ENCODE measurements around the gene IL21R.

IL21R gene

DNA sequence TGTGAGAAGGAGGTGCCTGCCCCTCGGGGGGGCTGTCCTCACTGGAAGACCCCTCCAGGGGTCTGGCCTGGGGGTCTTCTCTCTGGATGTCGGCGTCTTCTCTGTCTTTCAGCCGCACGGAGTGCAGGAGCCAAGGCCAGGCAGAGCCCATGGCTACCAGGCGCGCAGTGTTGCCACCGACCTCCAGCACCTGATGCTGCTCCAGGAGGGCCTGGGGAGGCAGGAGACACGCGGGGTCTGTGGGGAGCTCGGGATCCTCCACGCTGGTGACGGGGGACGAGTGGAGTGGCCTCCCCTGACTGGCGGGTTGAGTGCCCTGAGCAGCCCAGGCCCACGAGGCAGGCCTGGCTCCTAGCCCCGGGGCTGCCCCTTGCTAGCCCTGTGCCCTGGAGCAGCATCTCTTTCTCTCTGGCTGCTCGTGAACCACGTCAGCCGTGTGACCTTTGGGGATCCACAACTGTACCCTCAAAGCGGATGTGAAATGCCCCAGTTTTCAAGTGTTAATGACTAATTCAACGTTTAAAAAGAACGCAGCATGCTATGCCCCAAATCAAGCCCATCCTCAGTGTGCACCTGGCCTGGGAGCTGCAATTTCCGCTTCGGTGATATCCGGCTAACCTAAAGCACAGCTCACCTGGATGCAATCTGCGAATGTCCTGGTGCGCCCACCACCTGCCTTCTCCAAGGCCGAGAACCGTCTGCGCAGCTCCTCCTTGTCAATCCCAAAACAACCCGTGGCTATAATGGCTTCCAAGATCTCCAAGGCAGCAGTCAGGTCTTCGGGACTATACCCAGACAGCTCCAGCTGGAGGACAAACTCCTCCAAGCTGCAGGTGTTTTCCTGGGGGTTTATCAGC is 62.9 kb downstream of the IL21R start:
- no peak for FAIRE-seq

GRCh38 chr16:27465483-27465879 is 63.5 kb downstream of the IL21R start:
- no peak for FAIRE-seq

GRCh38 chr16:27468941-27469531 is 67.1 kb downstream of the IL21R start:
- FAIRE-seq: no peak

DNA sequence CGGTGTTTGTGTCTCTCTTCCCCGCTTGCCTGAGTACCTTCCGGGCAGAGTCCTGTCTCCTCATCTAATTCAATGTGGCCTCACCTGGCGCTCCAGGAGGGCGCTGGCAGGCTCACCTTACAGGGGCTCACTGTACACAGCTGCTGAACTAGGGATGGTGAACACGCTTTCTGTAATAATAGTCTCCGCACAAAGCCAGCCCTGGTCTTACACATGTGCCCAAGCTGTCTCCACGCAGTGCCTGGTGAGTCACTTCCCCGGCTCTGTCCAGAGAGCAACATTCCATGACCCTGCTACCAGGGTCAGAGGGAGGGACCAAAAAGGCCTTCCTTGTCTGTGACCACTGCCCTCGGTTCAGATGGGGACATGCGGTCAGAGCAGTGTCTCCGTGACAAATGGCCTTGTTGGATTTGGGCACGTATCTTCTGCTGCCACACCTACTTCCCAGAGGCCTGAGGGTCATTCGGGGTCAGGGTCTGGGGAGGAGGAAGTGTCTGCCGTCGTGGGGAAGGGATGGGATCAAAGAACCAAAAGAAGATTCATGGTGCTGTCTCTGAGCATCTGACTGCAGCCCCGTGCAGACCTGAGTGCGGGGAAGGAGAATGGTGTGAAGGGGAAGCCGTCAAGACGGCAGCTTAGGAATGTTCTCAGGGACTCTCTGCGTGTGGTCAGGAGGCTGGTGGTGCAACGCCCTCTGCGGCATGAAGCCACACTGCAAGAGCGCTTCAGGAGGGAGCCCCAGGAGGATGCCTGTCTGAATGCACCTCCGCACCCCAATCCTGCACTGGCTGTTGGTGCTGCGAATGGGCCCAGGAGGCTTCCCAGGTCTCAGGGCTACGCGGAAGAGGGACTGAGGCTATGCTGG is 68.8 kb downstream of the IL21R start:
- FAIRE-seq: no peak

- no peak for FAIRE-seq
These were observed 69.7 kb downstream of the IL21R start for GRCh38 chr16:27471661-27472060.

- FAIRE-seq: no peak
These were observed 70.4 kb downstream of the IL21R start for GRCh38 chr16:27472091-27473020.

DNA sequence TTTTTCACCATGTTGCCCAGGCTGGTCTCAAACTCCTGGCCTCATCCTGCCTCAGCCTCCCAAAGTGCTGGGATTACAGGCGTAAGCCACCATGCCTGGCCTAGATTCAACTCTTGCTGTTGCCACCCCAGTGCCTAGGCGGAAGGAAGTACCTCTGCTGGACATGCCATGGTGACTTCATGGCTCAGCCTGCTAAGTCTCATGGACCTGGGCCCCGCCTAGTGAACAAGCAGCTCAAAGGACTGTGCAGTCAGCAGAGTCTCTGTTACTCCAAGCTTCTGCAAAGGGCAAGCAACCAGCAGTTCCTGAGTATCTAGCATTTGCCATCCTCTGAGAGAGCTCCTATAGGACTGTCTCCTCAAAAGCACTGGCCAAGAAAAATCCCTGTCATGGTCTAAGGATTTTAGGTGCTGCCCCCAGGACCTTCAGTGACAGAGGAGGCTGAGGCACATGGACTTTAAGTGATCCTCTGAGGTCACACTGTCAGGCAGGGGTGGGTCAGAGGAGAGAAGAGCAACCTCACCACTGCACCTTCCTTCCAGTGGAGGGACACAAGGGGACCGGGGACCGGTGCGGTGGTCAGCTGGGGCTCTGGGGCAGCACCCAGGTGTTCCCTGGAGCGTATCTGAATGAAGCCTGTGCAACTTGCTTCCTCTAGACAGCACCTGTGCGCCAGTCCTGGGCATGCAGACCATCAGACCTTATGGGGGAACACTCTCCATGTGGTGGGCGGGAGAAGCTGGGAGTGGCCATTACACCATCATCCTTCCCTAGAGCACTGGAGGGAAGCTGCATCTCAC is 71.3 kb downstream of the IL21R start:
- no peak for FAIRE-seq

DNA sequence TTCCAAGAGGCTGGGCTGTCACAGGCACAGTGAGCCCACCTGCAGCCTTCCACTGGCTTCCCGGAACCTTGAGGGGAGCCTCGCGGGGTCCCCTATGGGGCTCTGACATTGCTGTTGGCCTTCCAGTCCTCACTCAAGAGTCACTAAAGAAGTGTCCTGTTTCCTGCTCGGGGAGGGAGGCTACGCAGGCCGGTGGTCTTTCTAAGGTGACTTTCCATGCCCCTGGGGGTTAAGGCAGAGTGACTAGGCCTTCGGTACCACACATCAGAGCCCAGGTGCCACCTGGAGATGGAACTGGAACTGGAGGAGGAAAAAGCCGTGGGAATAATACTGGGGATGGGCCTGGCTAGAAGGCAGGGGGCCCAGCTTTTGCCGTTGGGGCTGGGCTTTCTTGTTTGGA is 72.1 kb downstream of the IL21R start:
- FAIRE-seq: no peak

GRCh38 chr16:27474921-27475320 is 72.9 kb downstream of the IL21R start:
- FAIRE-seq: no peak

DNA sequence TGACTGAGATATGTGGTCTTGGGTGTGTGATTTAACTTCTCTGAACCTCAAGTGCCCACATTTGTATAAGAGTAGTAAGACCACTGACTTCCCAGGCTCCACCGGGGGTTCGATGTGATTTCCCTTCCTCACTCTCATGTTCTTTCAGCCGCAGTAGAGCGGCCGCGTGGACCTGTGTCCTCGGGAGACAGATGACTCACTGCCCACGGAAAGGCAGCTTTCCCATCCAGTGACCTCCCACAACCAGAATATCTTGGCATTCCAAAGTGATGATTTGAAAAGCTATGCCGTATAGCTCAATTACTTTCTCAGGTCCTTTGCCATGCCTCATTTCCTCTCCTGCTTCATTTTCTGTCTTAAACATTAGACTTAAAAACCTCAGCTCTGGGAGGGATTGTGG is 73.6 kb downstream of the IL21R start:
- no peak for FAIRE-seq

- no peak for FAIRE-seq
These were observed 74.3 kb downstream of the IL21R start for GRCh38 chr16:27476240-27476639.

DNA sequence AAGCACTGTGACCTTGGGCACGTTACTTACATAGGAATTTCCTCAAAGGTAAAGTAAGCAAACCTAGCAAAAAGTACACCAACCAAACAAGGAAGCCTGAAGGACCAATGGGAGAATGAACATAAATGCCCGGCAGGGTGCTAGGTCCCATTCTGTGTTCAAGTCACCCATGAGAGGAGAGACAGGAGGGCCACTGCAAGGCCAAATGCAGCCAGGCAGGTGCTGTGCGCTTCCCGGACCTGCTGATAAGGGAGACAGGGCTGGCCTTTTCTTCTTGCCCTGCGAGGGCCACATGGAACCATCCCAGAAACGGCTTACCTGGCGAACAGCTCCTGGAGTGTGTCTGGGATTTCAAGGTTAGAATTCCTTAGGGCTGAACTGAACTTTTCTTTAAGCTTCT is 78.8 kb downstream of the IL21R start:
- FAIRE-seq: no peak

DNA sequence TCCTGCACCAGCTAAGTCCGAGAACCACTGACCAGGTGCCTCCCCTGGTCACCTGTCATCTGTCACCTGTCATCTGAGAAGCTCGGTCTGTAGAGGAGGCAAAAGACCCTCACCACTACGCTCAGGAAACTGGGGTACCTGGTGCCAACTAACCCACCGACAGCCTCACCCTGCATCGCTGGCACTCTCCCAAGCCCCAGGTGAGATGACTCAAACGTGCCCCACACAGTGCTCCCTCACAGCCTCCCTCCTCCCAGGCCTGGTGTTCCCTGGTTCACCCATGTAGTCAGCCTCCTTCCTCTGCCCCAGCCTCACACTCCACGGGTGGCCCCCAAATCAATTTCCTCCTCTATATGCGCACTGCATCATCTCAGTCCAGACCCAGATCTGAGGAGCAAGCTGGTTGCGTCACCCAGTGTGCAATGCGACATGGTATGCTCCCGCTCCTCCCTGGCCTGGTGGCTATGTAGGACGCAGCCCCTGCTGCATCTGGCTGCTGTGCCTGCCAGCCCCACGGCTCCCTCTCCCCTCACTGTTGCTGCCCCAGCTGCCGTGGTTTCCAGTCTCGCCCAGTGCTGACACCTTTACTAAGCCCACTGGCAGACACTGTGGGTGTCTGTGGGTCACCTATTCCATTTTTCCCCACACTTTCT is 79.4 kb downstream of the IL21R start:
- no peak for FAIRE-seq

DNA sequence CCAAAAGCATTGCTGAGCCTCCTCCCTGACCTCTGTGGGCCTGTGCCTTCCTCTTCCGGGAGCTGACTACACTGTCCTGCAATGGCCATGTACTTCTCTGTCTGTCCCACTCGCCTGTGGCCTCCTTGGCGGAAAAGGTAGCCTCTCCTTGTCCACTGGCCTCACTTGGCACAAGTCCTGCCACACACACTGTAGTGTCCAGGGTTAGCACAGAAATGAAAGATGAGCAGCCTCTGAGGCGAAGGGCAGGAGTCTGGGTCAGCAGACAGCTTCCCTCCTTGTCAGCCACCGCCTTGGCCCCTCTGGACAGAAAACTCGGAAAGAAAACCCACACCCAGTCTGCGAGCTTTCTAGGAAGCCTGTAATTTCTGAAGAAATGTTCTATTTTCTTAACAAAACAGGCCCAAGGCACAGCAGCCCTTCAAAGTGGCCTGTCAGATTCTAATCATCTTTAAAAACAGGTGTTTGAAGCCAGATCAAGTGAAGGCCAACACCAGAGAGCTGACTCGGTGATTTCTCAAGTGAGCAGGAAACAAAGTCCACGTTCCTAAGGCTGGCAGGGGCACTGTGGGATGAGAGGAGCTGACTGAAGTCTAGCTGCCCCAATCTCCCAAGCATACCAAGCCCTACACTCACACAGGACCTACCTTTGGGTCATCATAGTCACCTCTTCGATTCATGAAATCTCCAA is 80.6 kb downstream of the IL21R start:
- no peak for FAIRE-seq

GRCh38 chr16:27483088-27483437 is 81.1 kb downstream of the IL21R start:
- FAIRE-seq: no peak

DNA sequence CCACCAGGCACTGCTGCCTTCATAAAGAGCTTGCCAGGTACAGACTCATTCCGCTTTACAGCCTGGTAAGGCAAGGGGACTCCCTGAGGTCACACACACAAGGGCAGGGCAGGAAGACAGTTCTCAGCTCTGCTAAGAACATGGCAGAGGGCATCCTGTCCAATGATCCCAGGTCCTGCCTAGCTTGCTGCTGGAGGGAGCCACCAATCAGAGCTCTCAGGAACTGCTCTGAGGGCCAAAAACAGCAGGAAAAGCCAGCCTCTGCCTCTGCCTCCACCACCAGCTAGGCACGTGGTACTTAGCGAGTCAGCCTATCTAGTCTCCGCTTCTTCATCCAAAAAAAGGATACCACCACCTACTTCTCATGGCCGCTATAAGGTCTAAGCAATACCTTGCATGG is 81.7 kb downstream of the IL21R start:
- no peak for FAIRE-seq

DNA sequence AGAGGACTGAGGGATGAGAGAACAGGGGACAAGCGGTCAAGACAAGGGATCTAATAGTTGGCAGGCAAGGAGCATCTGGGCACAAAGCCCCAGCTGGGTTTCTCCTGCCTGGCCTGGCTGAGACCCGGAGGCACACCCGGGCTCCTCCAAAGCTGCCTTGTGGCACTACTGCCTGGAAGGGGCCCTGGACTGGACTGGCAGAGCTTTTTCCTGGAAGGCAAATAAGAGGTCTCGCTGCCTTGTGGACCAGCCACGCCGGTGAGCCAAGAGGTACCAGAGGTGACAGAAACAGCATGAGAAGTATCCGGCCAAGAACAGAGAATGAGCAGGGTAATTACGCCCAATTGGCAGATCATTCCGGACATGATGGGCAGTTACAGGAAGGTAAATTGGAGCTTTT is 83.2 kb downstream of the IL21R start:
- FAIRE-seq: no peak

GRCh38 chr16:27485811-27486210 is 83.8 kb downstream of the IL21R start:
- FAIRE-seq: no peak

- no peak for FAIRE-seq
These were observed 84.4 kb downstream of the IL21R start for GRCh38 chr16:27486344-27486743.

DNA sequence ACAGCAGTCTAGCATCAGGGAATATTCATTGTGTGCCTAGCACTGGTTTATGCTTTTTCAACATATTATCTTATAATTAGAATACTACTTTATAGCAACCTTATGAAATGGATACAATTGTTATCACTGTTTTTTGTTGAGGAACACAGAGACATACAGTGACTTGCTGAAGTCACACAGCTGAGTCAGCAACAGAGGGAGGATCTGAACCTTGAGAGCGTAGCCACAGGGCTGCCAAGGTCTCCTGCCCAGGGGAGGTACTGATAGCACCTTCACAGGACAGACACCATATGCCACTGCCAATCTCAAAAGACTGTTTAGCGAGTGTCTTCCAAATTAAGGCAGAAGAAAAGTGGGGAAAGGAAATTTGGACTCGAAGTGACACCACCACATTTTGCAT is 84.8 kb downstream of the IL21R start:
- FAIRE-seq: no peak

- FAIRE-seq: no peak
These were observed 87.4 kb downstream of the IL21R start for GRCh38 chr16:27489421-27489820.

Measured in endometrium (tissue), 2 donors.